Liver (tissue), 3 donors: Measurements from ENCODE around the gene CEP85L.

Experiments
- EGR1 ChIP-seq, 2 donors: IDR thresholded peaks; 2 replicates each; pipeline ENCODE4 v1.6.1; 2016 to 2018; ENCODE audit warnings: antibody characterized with exemption in 2 of 2, low read depth in 2 of 2
- FOXA1 ChIP-seq: IDR thresholded peaks from 2 replicates; pipeline ENCODE4 v1.6.1; 2016; ENCODE audit warnings: antibody characterized with exemption
- FOXA2 ChIP-seq: IDR thresholded peaks from 2 replicates; pipeline ENCODE4 v1.6.1; 2016; ENCODE audit warnings: antibody characterized with exemption
- GABPA ChIP-seq, 2 donors: IDR thresholded peaks in 1 of 2; conservative IDR thresholded peaks in 1 of 2; 2 replicates each; pipeline ENCODE4 v1.6.1; 2016; ENCODE audit warnings: antibody characterized with exemption in 2 of 2, mild to moderate bottlenecking in 1 of 2, moderate library complexity in 1 of 2
- HNF4A ChIP-seq, 2 donors: conservative IDR thresholded peaks; 2 replicates each; pipeline ENCODE4 v1.6.1; 2016; ENCODE audit warnings: antibody characterized with exemption in 2 of 2, mild to moderate bottlenecking in 2 of 2
- JUND ChIP-seq, 2 donors: IDR thresholded peaks; 2 replicates each; pipeline ENCODE4 v1.6.1; 2016; ENCODE audit warnings: antibody characterized with exemption in 2 of 2
- RAD21 ChIP-seq, 2 donors: IDR thresholded peaks; 2 replicates each; pipeline ENCODE4 v1.6.1; 2016; ENCODE audit warnings: antibody characterized with exemption in 2 of 2, mild to moderate bottlenecking in 2 of 2
- TAF1 ChIP-seq: conservative IDR thresholded peaks from 2 replicates; pipeline ENCODE4 v1.6.1; 2016; ENCODE audit warnings: antibody characterized with exemption, mild to moderate bottlenecking
- YY1 ChIP-seq: IDR thresholded peaks from 2 replicates; pipeline ENCODE4 v1.6.1; 2016; ENCODE audit warnings: antibody characterized with exemption, mild to moderate bottlenecking
- ZBTB33 ChIP-seq: IDR thresholded peaks from 2 replicates; pipeline ENCODE4 v1.6.1; 2016; ENCODE audit warnings: antibody characterized with exemption
- TF ChIP-seq, protein P1 (sequence below): fragments of 150-350 bp; IDR thresholded peaks from 2 replicates; pipeline ENCODE4 v1.5.1; 2017; ENCODE audit warnings: improper control_type of control experiment, low read depth, low read length; ENCODE audit not compliant: missing input control
- TF ChIP-seq, protein P2 (sequence below): IDR thresholded peaks from 2 replicates; pipeline ENCODE4 v1.6.1; 2016; ENCODE audit warnings: antibody characterized with exemption, mild to moderate bottlenecking
- TF ChIP-seq, protein P3 (sequence below): IDR thresholded peaks from 2 replicates; pipeline ENCODE4 v1.6.1; 2016; ENCODE audit warnings: antibody characterized with exemption
- TF ChIP-seq, protein P4 (sequence below): IDR thresholded peaks from 2 replicates; pipeline ENCODE4 v1.6.1; 2016; ENCODE audit warnings: antibody characterized with exemption
- donor health status: healthy.
- donor health status: healthy.

- TF ChIP-seq, protein P1, sequence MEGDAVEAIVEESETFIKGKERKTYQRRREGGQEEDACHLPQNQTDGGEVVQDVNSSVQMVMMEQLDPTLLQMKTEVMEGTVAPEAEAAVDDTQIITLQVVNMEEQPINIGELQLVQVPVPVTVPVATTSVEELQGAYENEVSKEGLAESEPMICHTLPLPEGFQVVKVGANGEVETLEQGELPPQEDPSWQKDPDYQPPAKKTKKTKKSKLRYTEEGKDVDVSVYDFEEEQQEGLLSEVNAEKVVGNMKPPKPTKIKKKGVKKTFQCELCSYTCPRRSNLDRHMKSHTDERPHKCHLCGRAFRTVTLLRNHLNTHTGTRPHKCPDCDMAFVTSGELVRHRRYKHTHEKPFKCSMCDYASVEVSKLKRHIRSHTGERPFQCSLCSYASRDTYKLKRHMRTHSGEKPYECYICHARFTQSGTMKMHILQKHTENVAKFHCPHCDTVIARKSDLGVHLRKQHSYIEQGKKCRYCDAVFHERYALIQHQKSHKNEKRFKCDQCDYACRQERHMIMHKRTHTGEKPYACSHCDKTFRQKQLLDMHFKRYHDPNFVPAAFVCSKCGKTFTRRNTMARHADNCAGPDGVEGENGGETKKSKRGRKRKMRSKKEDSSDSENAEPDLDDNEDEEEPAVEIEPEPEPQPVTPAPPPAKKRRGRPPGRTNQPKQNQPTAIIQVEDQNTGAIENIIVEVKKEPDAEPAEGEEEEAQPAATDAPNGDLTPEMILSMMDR, result no peak
- TF ChIP-seq, protein P2, sequence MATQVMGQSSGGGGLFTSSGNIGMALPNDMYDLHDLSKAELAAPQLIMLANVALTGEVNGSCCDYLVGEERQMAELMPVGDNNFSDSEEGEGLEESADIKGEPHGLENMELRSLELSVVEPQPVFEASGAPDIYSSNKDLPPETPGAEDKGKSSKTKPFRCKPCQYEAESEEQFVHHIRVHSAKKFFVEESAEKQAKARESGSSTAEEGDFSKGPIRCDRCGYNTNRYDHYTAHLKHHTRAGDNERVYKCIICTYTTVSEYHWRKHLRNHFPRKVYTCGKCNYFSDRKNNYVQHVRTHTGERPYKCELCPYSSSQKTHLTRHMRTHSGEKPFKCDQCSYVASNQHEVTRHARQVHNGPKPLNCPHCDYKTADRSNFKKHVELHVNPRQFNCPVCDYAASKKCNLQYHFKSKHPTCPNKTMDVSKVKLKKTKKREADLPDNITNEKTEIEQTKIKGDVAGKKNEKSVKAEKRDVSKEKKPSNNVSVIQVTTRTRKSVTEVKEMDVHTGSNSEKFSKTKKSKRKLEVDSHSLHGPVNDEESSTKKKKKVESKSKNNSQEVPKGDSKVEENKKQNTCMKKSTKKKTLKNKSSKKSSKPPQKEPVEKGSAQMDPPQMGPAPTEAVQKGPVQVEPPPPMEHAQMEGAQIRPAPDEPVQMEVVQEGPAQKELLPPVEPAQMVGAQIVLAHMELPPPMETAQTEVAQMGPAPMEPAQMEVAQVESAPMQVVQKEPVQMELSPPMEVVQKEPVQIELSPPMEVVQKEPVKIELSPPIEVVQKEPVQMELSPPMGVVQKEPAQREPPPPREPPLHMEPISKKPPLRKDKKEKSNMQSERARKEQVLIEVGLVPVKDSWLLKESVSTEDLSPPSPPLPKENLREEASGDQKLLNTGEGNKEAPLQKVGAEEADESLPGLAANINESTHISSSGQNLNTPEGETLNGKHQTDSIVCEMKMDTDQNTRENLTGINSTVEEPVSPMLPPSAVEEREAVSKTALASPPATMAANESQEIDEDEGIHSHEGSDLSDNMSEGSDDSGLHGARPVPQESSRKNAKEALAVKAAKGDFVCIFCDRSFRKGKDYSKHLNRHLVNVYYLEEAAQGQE, result no peak
- TF ChIP-seq, protein P3, sequence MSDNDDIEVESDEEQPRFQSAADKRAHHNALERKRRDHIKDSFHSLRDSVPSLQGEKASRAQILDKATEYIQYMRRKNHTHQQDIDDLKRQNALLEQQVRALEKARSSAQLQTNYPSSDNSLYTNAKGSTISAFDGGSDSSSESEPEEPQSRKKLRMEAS, result no peak
- TF ChIP-seq RAD21 (IDR thresholded peaks at IDR 0.05) (no peak), TAF1 (no peak), YY1 (no peak), FOXA2 (no peak), GABPA (IDR thresholded peaks at IDR 0.05 in 1 of 2, conservative IDR thresholded peaks at IDR 0.05 in 1 of 2) (no peak), ZBTB33 (no peak), JUND (IDR thresholded peaks at IDR 0.05) (no peak), HNF4A (conservative IDR thresholded peaks at IDR 0.05) (no peak), EGR1 (IDR thresholded peaks at IDR 0.05; ENCODE audit: low read depth in 2 of 2) (no peak), FOXA1 (no peak)
- TF ChIP-seq, protein P4, sequence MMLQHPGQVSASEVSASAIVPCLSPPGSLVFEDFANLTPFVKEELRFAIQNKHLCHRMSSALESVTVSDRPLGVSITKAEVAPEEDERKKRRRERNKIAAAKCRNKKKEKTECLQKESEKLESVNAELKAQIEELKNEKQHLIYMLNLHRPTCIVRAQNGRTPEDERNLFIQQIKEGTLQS, result no peak
These were observed 83.4 kb downstream of the CEP85L start for GRCh38 chr6:118567974-118568373.
